ENCODE data around the gene PCK2.

Gene PCK2

GRCh38 chr14:24127673-24128072 lies 33.6 kb downstream of the PCK2 start:
- no peak for ATAC-seq
- TF ChIP-seq ZNF565 (CRISPR knock-in tag; conservative IDR thresholded peaks at IDR 0.05; ENCODE audit: low read depth) = no peak
- TF ChIP-seq CSDC2 (CRISPR knock-in tag; IDR thresholded peaks at IDR 0.05) = no peak
- TF ChIP-seq TOX (CRISPR knock-in tag; IDR thresholded peaks at IDR 0.05; ENCODE audit: borderline replicate concordance) = no peak
- TF ChIP-seq ZFP30 (CRISPR knock-in tag; IDR thresholded peaks at IDR 0.05) = no peak
- TF ChIP-seq, protein P1, sequence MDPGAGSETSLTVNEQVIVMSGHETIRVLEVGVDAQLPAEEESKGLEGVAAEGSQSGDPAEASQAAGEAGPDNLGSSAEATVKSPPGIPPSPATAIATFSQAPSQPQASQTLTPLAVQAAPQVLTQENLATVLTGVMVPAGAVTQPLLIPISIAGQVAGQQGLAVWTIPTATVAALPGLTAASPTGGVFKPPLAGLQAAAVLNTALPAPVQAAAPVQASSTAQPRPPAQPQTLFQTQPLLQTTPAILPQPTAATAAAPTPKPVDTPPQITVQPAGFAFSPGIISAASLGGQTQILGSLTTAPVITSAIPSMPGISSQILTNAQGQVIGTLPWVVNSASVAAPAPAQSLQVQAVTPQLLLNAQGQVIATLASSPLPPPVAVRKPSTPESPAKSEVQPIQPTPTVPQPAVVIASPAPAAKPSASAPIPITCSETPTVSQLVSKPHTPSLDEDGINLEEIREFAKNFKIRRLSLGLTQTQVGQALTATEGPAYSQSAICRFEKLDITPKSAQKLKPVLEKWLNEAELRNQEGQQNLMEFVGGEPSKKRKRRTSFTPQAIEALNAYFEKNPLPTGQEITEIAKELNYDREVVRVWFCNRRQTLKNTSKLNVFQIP (CRISPR knock-in tag; IDR thresholded peaks at IDR 0.05; ENCODE audit: borderline replicate concordance, low read depth) = no peak
- TF ChIP-seq PPARA (CRISPR knock-in tag; IDR thresholded peaks at IDR 0.05; ENCODE audit: borderline replicate concordance) = no peak
- TF ChIP-seq, protein P2, sequence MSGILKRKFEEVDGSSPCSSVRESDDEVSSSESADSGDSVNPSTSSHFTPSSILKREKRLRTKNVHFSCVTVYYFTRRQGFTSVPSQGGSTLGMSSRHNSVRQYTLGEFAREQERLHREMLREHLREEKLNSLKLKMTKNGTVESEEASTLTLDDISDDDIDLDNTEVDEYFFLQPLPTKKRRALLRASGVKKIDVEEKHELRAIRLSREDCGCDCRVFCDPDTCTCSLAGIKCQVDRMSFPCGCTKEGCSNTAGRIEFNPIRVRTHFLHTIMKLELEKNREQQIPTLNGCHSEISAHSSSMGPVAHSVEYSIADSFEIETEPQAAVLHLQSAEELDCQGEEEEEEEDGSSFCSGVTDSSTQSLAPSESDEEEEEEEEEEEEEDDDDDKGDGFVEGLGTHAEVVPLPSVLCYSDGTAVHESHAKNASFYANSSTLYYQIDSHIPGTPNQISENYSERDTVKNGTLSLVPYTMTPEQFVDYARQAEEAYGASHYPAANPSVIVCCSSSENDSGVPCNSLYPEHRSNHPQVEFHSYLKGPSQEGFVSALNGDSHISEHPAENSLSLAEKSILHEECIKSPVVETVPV (CRISPR knock-in tag; IDR thresholded peaks at IDR 0.05) = no peak
- TF ChIP-seq GLIS3 (CRISPR knock-in tag; IDR thresholded peaks at IDR 0.05) = no peak
- no peak for TF ChIP-seq ZC3H10 (CRISPR knock-in tag; IDR thresholded peaks at IDR 0.05)
- TF ChIP-seq ESRRG (CRISPR knock-in tag; IDR thresholded peaks at IDR 0.05) = no peak
- no peak for TF ChIP-seq OSR1 (CRISPR knock-in tag; IDR thresholded peaks at IDR 0.05)
- TF ChIP-seq ZNF8 (CRISPR knock-in tag; IDR thresholded peaks at IDR 0.05) = no peak
- no peak for TF ChIP-seq TSHZ2 (CRISPR knock-in tag; IDR thresholded peaks at IDR 0.05)
- TF ChIP-seq RARB (CRISPR knock-in tag; IDR thresholded peaks at IDR 0.05) = no peak
- no peak for TF ChIP-seq ARNTL (CRISPR knock-in tag; IDR thresholded peaks at IDR 0.05; ENCODE audit: borderline replicate concordance, low read depth)
- TF ChIP-seq ZNF70 (CRISPR knock-in tag; IDR thresholded peaks at IDR 0.05) = no peak
- no peak for TF ChIP-seq SNAI2 (CRISPR knock-in tag; IDR thresholded peaks at IDR 0.05)
- TF ChIP-seq ZFP3 (CRISPR knock-in tag; IDR thresholded peaks at IDR 0.05) = no peak

GRCh38 chr14:24129410-24129998 lies 35.4 kb downstream of the PCK2 start:
- TF ChIP-seq, protein P2 (CRISPR knock-in tag; IDR thresholded peaks at IDR 0.05) = no peak
- no peak for TF ChIP-seq ZNF565 (CRISPR knock-in tag; conservative IDR thresholded peaks at IDR 0.05; ENCODE audit: low read depth)
- TF ChIP-seq TCF4 (CRISPR knock-in tag; IDR thresholded peaks at IDR 0.05; ENCODE audit: borderline replicate concordance) = no peak
- TF ChIP-seq, protein P3, sequence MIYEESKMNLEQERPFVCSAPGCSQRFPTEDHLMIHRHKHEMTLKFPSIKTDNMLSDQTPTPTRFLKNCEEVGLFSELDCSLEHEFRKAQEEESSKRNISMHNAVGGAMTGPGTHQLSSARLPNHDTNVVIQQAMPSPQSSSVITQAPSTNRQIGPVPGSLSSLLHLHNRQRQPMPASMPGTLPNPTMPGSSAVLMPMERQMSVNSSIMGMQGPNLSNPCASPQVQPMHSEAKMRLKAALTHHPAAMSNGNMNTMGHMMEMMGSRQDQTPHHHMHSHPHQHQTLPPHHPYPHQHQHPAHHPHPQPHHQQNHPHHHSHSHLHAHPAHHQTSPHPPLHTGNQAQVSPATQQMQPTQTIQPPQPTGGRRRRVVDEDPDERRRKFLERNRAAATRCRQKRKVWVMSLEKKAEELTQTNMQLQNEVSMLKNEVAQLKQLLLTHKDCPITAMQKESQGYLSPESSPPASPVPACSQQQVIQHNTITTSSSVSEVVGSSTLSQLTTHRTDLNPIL (CRISPR knock-in tag; IDR thresholded peaks at IDR 0.05; ENCODE audit: low read depth) = no peak
- no peak for TF ChIP-seq SNAI2 (CRISPR knock-in tag; IDR thresholded peaks at IDR 0.05)
- TF ChIP-seq BACH2 (CRISPR knock-in tag; IDR thresholded peaks at IDR 0.05; ENCODE audit: borderline replicate concordance) = no peak
- no peak for TF ChIP-seq CSDC2 (CRISPR knock-in tag; IDR thresholded peaks at IDR 0.05)
- TF ChIP-seq, protein P1 (CRISPR knock-in tag; IDR thresholded peaks at IDR 0.05; ENCODE audit: borderline replicate concordance, low read depth) = no peak
- TF ChIP-seq ZNF8 (CRISPR knock-in tag; IDR thresholded peaks at IDR 0.05) = no peak
- no peak for TF ChIP-seq ZNF70 (CRISPR knock-in tag; IDR thresholded peaks at IDR 0.05)
- no peak for TF ChIP-seq GLIS3 (CRISPR knock-in tag; IDR thresholded peaks at IDR 0.05)
- TF ChIP-seq, protein P4, sequence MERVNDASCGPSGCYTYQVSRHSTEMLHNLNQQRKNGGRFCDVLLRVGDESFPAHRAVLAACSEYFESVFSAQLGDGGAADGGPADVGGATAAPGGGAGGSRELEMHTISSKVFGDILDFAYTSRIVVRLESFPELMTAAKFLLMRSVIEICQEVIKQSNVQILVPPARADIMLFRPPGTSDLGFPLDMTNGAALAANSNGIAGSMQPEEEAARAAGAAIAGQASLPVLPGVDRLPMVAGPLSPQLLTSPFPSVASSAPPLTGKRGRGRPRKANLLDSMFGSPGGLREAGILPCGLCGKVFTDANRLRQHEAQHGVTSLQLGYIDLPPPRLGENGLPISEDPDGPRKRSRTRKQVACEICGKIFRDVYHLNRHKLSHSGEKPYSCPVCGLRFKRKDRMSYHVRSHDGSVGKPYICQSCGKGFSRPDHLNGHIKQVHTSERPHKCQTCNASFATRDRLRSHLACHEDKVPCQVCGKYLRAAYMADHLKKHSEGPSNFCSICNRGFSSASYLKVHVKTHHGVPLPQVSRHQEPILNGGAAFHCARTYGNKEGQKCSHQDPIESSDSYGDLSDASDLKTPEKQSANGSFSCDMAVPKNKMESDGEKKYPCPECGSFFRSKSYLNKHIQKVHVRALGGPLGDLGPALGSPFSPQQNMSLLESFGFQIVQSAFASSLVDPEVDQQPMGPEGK (CRISPR knock-in tag; IDR thresholded peaks at IDR 0.05; ENCODE audit: borderline replicate concordance) = no peak
- TF ChIP-seq RARB (CRISPR knock-in tag; IDR thresholded peaks at IDR 0.05) = no peak
- TF ChIP-seq TSHZ2 (CRISPR knock-in tag; IDR thresholded peaks at IDR 0.05) = no peak
- ATAC-seq = no peak

Measured in SK-N-SH treated with all-trans-retinoic acid at 6 μM for 48 hours (cell line).